ENCODE measurements around the gene COPRS.

The COPRS gene, protein sequence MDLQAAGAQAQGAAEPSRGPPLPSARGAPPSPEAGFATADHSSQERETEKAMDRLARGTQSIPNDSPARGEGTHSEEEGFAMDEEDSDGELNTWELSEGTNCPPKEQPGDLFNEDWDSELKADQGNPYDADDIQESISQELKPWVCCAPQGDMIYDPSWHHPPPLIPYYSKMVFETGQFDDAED

DNA sequence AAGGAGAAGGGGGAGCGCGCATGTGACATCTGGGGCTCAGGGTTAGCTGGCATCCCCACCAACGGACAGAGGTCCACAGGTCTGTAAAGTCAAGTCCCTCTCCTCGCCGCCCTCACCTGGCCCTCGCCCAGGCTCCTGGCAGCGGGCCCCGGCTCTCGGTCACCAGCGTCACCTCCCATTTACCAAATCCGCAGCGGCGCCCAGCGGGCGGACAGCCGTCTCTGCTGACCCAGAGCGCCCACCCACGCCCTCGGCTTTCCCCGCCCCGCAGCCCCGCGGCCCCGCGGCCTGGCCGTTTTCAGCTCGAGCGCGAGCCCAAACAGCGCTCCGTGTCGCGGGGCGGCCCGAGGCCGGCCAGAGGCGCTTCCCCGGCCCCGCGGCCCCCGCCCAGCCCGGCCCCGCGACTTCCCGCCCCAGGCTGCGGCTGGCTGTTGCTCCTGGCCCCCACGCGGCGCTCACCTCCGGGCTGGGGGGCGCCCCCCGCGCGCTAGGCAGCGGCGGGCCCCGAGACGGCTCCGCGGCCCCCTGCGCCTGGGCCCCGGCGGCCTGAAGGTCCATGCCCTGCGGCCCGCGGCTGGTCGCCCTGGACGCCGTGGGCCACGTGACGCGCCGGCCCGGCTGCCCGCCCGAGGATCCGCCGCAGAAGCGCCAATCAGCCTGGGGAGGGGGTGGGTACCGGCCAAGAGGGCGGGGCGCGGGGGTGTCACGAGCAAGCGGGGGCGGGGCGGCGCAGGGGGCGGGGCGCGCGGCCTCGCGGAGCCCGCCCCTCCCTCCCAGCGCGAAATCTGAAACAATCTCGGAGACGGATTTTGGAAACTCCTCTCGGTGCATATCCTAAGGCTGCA lies at the start of gene COPRS:
TSS of gene COPRS (minus strand) at position 603 of the 845 bp plus-strand sequence. CDS start at position 558, 45 bp downstream.
- no peak for TF ChIP-seq JUND (IDR thresholded peaks at IDR 0.05; ENCODE audit: low read depth)
- in situ Hi-C loops (cut with HindIII; ENCODE audit: low pct_unique_long_range_greater_than_20kb, low sequenced_read_pairs): no loop called here
- DNase-seq (ENCODE audit: low read depth in 1 of 2, low spot score in 1 of 2): peak; percentile 91 to 93

GRCh38 chr17:31908386-31908785 lies 49.3 kb upstream of the COPRS start:
- no peak for TF ChIP-seq JUND (IDR thresholded peaks at IDR 0.05; ENCODE audit: low read depth)
- no peak for DNase-seq (ENCODE audit: low read depth in 1 of 2, low spot score in 1 of 2)
- in situ Hi-C loops (cut with HindIII; ENCODE audit: low pct_unique_long_range_greater_than_20kb, low sequenced_read_pairs): no loop called here

GRCh38 chr17:31907342-31907962 lies 48.4 kb upstream of the COPRS start:
- peak in 1 of 2 experiments; percentile 47 for DNase-seq (ENCODE audit: low read depth in 1 of 2, low spot score in 1 of 2)
- no peak for TF ChIP-seq JUND (IDR thresholded peaks at IDR 0.05; ENCODE audit: low read depth)
- in situ Hi-C loops (cut with HindIII; ENCODE audit: low pct_unique_long_range_greater_than_20kb, low sequenced_read_pairs): no loop called here

- in situ Hi-C loops (cut with HindIII; ENCODE audit: low pct_unique_long_range_greater_than_20kb, low sequenced_read_pairs): no loop called here
- no peak for DNase-seq (ENCODE audit: low read depth in 1 of 2, low spot score in 1 of 2)
- TF ChIP-seq JUND (IDR thresholded peaks at IDR 0.05; ENCODE audit: low read depth): no peak
Measured at GRCh38 chr17:31903401-31903800, 44.4 kb upstream of the COPRS start.

DNA sequence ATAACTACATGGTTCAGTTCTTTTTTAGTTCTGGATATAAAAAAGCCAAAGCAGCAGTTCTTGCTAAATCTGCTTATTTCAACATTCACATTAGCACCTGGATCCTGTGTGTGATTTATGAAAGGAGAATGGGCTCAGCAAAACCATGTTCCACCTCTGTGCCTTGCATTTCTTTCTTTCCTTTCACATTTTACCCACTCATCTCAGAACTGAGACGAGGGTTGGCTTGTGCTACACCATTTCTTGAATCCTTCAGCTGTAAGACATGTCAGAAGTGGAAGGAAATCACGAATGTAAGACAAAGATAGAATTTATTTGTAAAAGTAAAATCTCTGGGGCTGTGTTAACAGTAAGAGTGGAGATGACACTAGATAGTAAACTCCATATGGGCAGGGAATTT lies 43.6 kb upstream of the COPRS start:
- DNase-seq (ENCODE audit: low read depth in 1 of 2, low spot score in 1 of 2): no peak
- in situ Hi-C loops (cut with HindIII; ENCODE audit: low pct_unique_long_range_greater_than_20kb, low sequenced_read_pairs): no loop called here
- no peak for TF ChIP-seq JUND (IDR thresholded peaks at IDR 0.05; ENCODE audit: low read depth)

DNA sequence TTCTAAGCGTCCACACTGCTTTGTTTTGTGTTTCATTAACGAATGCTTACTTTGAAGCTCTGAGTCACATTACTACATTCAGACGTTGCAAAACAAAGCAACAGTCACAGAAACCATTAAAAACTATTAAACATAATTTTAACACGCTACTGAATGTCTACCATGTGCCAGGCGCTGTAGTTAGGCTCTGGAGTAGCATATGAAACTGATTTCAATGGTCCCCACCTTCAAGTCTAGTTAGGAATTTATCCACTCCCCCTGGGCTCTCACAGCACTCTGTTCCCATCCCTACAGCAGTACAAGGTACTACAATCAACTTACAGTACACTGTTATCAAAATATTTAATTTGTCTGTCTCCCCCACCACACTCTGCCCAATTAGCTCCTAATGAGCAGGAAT lies 41.8 kb upstream of the COPRS start:
- no peak for TF ChIP-seq JUND (IDR thresholded peaks at IDR 0.05; ENCODE audit: low read depth)
- DNase-seq (ENCODE audit: low read depth in 1 of 2, low spot score in 1 of 2): peak in 1 of 2 experiments; percentile 18
- in situ Hi-C loops (cut with HindIII; ENCODE audit: low pct_unique_long_range_greater_than_20kb, low sequenced_read_pairs): no loop called here

- no peak for TF ChIP-seq JUND (IDR thresholded peaks at IDR 0.05; ENCODE audit: low read depth)
- in situ Hi-C loops (cut with HindIII; ENCODE audit: low pct_unique_long_range_greater_than_20kb, low sequenced_read_pairs): no loop called here
- no peak for DNase-seq (ENCODE audit: low read depth in 1 of 2, low spot score in 1 of 2)
Measured at GRCh38 chr17:31888124-31888523, 29.1 kb upstream of the COPRS start.

DNA sequence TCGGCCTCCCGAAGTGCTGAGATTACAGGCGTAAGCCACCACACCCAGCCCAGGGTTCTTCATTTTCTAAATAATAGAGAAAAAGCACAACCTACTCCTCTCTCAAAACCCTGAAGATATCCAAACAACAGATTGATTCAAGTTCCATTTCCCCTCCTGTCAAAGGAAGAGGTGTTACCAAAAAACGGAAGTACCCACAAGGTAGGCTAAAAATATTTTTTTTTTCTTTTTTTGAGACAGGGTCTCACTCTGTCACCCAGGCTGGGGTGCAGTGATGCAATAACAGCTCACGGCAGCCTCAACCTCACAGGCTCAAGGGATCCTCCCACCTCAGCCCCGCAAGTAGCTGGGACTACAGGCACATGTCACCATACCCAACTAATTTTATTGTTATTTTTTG lies 23.5 kb upstream of the COPRS start:
- in situ Hi-C loops (cut with HindIII; ENCODE audit: low pct_unique_long_range_greater_than_20kb, low sequenced_read_pairs): no loop called here
- no peak for TF ChIP-seq JUND (IDR thresholded peaks at IDR 0.05; ENCODE audit: low read depth)
- DNase-seq (ENCODE audit: low read depth in 1 of 2, low spot score in 1 of 2): no peak

DNA sequence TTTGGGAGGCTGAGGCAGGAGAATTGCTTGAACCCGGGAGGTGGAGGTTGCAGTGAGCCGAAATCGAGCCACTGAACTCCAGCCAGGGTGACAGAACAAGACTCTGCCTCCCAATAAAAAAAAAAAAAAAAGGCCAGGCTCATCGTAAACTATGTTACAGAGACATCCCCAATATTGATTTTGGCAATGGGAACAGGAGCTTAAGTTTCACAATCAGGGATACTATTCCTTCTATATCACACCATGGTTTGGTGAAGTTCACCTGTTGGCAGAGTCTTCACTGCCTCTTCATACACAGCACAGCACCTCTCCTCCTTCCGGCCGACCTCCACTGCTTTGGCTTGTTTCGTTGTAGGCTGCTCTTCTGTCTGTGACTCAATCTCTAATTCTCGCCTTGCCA lies 21.3 kb upstream of the COPRS start:
- in situ Hi-C loops (cut with HindIII; ENCODE audit: low pct_unique_long_range_greater_than_20kb, low sequenced_read_pairs): no loop called here
- no peak for DNase-seq (ENCODE audit: low read depth in 1 of 2, low spot score in 1 of 2)
- TF ChIP-seq JUND (IDR thresholded peaks at IDR 0.05; ENCODE audit: low read depth): no peak

DNA sequence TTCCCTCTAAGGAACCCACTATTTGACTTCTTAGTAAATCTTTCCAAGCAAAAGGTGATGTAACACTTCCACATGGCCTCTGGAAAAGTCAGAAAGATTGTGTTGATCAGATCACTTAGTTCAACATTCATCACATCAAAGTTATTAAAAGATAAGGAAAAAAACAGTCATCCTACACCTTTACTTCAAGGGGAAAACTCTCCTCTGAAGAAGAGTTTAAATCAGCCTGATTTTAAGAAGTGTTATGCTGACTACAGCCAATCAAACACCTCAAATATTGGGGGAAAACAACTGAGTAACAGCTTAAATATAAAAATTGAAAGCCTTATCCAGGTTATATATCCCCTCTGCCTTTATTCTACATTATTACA lies 19.6 kb upstream of the COPRS start:
- no peak for DNase-seq (ENCODE audit: low read depth in 1 of 2, low spot score in 1 of 2)
- no peak for TF ChIP-seq JUND (IDR thresholded peaks at IDR 0.05; ENCODE audit: low read depth)
- in situ Hi-C loops (cut with HindIII; ENCODE audit: low pct_unique_long_range_greater_than_20kb, low sequenced_read_pairs): no loop called here

GRCh38 chr17:31877911-31878702 lies 19.1 kb upstream of the COPRS start:
- no peak for DNase-seq (ENCODE audit: low read depth in 1 of 2, low spot score in 1 of 2)
- TF ChIP-seq JUND (IDR thresholded peaks at IDR 0.05; ENCODE audit: low read depth): no peak
- in situ Hi-C loops (cut with HindIII; ENCODE audit: low pct_unique_long_range_greater_than_20kb, low sequenced_read_pairs): no loop called here

DNA sequence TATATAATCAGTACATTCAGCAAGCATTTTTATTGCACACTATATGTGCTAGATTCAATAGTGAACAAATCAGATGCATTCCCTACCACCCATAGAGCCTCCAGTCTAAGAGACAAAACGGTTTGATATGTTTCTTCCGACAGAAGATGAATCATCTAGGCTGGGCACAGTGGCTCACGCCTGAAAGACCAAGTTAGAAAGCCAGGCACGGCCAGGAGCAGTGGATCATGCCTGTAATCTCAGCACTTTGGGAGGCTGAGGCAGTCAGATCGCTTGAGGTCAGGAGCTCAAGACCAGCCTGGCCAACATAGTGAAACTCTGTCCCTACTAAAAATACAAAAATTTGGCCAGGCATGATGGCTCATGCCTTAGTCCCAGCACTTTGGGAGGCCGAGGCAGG lies 18.3 kb upstream of the COPRS start:
- in situ Hi-C loops (cut with HindIII; ENCODE audit: low pct_unique_long_range_greater_than_20kb, low sequenced_read_pairs): no loop called here
- TF ChIP-seq JUND (IDR thresholded peaks at IDR 0.05; ENCODE audit: low read depth): no peak
- no peak for DNase-seq (ENCODE audit: low read depth in 1 of 2, low spot score in 1 of 2)
